GM12878 (cell line): ENCODE measurements around the gene PAX9. TPM values are rescaled to one million over a fixed set of nuclear protein-coding genes. Genes with fewer than 3 reads are reported as not detected.

Source experiments
- ATAC-seq: fragments of 200-7000 bp; cut with Tn5 transposase; 3 replicates; pipeline ENCODE4 v1.9.1; 2020; ENCODE audit warnings: mild to moderate bottlenecking, moderate library complexity
- BruUV-seq: library from RNA; stranded (reverse); fragments of 400-500 nt; replicated peaks from 2 replicates; lab custom pipeline; 2021; lab: Mats Ljungman, UMichigan
- CTCF ChIA-PET: fragments of 300-600 bp; sonication (Branson Sonifier 250); formaldehyde crosslinking; extraction: SDS; loops from one replicate; lab custom pipeline; 2021; ENCODE audit warnings: inconsistent platforms; lab: Yijun Ruan, JAX
- POLR2A ChIA-PET: fragments of 350-600 bp; formaldehyde crosslinking; extraction: SDS; loops from one replicate; lab custom pipeline; 2021; ENCODE audit warnings: inconsistent platforms; lab: Charles Lee
- RAD21 ChIA-PET: fragments of 300-600 bp; sonication (Branson Sonifier 250); formaldehyde crosslinking; loops from one replicate; lab custom pipeline; 2023; ENCODE audit warnings: antibody characterized with exemption; ENCODE audit not compliant: unreplicated experiment; lab: Charles Lee
- SMC1A ChIA-PET: fragments of 300-600 bp; sonication (Branson Sonifier 250); formaldehyde crosslinking; loops from one replicate; lab custom pipeline; 2023; ENCODE audit not compliant: unreplicated experiment, uncharacterized antibody; lab: Charles Lee
- DNase-seq: peaks from one replicate; pipeline ENCODE4 v3.0.0-alpha.2; 2011; ENCODE audit warnings: low read depth, low spot score
- FAIRE-seq: peaks from 3 replicates; lab custom pipeline; 2011; peaks lifted over from hg19 to GRCh38; lab: Jason Lieb, UNC
- H2AFZ ChIP-seq: 2 replicates; pipeline ENCODE4 v1.6.0; 2011; ENCODE audit warnings: low read depth, low read length, control low read depth; ENCODE audit not compliant: control insufficient read depth
- H3K27ac ChIP-seq: 2 replicates; pipeline ENCODE4 v1.5.1; 2011; ENCODE audit warnings: control low read depth; ENCODE audit not compliant: control insufficient read depth, insufficient read depth
- H3K27me3 ChIP-seq, 2 experiments: replicated peaks in 1 of 2; 2 replicates each; pipeline versions ENCODE4 v1.6.0 to v1.6.1; 2011; ENCODE audit warnings: low read length in 1 of 2; ENCODE audit not compliant: control insufficient read depth in 2 of 2, insufficient read depth in 2 of 2
- H3K36me3 ChIP-seq, 2 experiments: 2 replicates each; pipeline ENCODE4 v1.5.1; 2011; ENCODE audit warnings: low read length in 1 of 2; ENCODE audit not compliant: control insufficient read depth in 2 of 2, insufficient read depth in 2 of 2
- H3K4me1 ChIP-seq: 2 replicates; pipeline ENCODE4 v1.6.1; 2011; ENCODE audit warnings: mild to moderate bottlenecking, low read length, moderate library complexity, mixed read lengths; ENCODE audit not compliant: control insufficient read depth, insufficient read depth
- H3K4me2 ChIP-seq: 2 replicates; pipeline ENCODE4 v1.6.0; 2011; ENCODE audit warnings: control low read depth; ENCODE audit not compliant: control insufficient read depth, insufficient read depth
- H3K4me3 ChIP-seq: fragments of 200-600 bp; sonication (generic); 2 replicates; pipeline ENCODE4 v1.5.1; 2016
- H3K79me2 ChIP-seq: 2 replicates; pipeline ENCODE4 v1.6.0; 2011; ENCODE audit warnings: low read length; ENCODE audit not compliant: control insufficient read depth, insufficient read depth
- H3K9ac ChIP-seq: 2 replicates; pipeline ENCODE4 v1.8.0; 2011; ENCODE audit warnings: low read length, control low read depth, mixed read lengths; ENCODE audit not compliant: control insufficient read depth, insufficient read depth
- H3K9me3 ChIP-seq: replicated peaks from 3 replicates; pipeline ENCODE4 v1.5.1; 2011; ENCODE audit warnings: mild to moderate bottlenecking, low read length; ENCODE audit not compliant: control insufficient read depth, insufficient read depth
- H4K20me1 ChIP-seq: 2 replicates; pipeline ENCODE4 v1.6.0; 2011; ENCODE audit not compliant: control insufficient read depth, insufficient read depth
- ASH2L ChIP-seq: fragments of 300-600, 200-600 bp; sonication (generic); IDR thresholded peaks from 2 replicates; pipeline ENCODE4 v1.6.1; 2017; ENCODE audit warnings: low read depth, mild to moderate bottlenecking, borderline replicate concordance
- CBX3 ChIP-seq: fragments of 200-600 bp; sonication (generic); IDR thresholded peaks from 2 replicates; pipeline ENCODE4 v1.6.1; 2016; ENCODE audit warnings: low read depth, borderline replicate concordance
- CBX5 ChIP-seq: sonication (generic); IDR thresholded peaks from 2 replicates; pipeline ENCODE4 v1.6.1; 2016; ENCODE audit warnings: low read depth, moderate library complexity, mild to moderate bottlenecking, inconsistent platforms
- ESRRA ChIP-seq: IDR thresholded peaks from 2 replicates; pipeline ENCODE4 v1.6.1; 2012; ENCODE audit warnings: mild to moderate bottlenecking, low read length, improper control_type of control experiment
- NFXL1 ChIP-seq: fragments of 450-650 bp; IDR thresholded peaks from 2 replicates; pipeline ENCODE4 v1.6.1; 2017; ENCODE audit warnings: antibody characterized with exemption, mild to moderate bottlenecking, borderline replicate concordance
- POLR2AphosphoS2 ChIP-seq: IDR thresholded peaks from 2 replicates; pipeline ENCODE4 v1.6.1; 2011; ENCODE audit warnings: low read depth, mild to moderate bottlenecking, low read length, improper control_type of control experiment, moderate library complexity
- SUZ12 ChIP-seq: fragments of 200-600 bp; sonication (generic); IDR thresholded peaks from one replicate; pipeline ENCODE4 v1.6.1; 2018; ENCODE audit warnings: antibody characterized with exemption, mild to moderate bottlenecking; ENCODE audit not compliant: unreplicated experiment
- YY1 ChIP-seq: IDR thresholded peaks from 2 replicates; pipeline ENCODE4 v1.6.1; 2011; ENCODE audit warnings: low read depth, mild to moderate bottlenecking, low read length
- ZNF207 ChIP-seq: fragments of 450-650 bp; IDR thresholded peaks from 2 replicates; pipeline ENCODE4 v1.6.1; 2014; ENCODE audit warnings: antibody characterized with exemption, mild to moderate bottlenecking, borderline replicate concordance
- ZSCAN29 ChIP-seq: fragments of 450-650 bp; IDR thresholded peaks from 2 replicates; pipeline ENCODE4 v1.6.1; 2017; ENCODE audit warnings: mild to moderate bottlenecking, moderate library complexity
- WGBS: methylation state at CpG from one replicate; pipeline ENCODE4 v1.1.6; 2016; ENCODE audit warnings: low lambda C conversion rate; ENCODE audit not compliant: insufficient replicate concordance, insufficient coverage; ENCODE audit errors: missing lambda C conversion rate; 5-methylcytosine and 5-hydroxymethylcytosine counted together
- in situ Hi-C: fragments of 300-500 bp; cut with MboI; formaldehyde crosslinking; loops from 9 replicates; pipeline ENCODE4 v1.14.3; 2018; ENCODE audit warnings: mixed read lengths
- intact Hi-C: fragments of 100-400 bp; cut with micrococcal nuclease; formaldehyde crosslinking; loops from one replicate; pipeline ENCODE4 v1.14.2; 2022; ENCODE audit not compliant: unreplicated experiment
- polyA plus RNA-seq, 11 experiments: library from polyadenylated mRNA; depleted of rRNA in 4 of 11; unstranded in 6 of 11; stranded (reverse) in 5 of 11; fragments of >200 nt; fragmentation: Nextera tagmentation in 4 of 11; fragmentation: Illumina TruSeq in 1 of 11; extraction: Ambion mirVana in 4 of 11; extraction: Trizol in 1 of 11; gene quantifications; 1 replicate in 1 of 11; 2 replicates in 10 of 11; pipeline versions ENCODE4 v1.2.1 to v1.2.3, GENCODE V29; 2011 to 2016; ENCODE audit warnings: inconsistent platforms in 2 of 11, missing spikeins in 2 of 11, low read depth in 1 of 11
- total RNA-seq, 4 experiments: library from RNA; depleted of rRNA in 3 of 4; stranded (reverse); fragments of >200 nt in 3 of 4; fragmentation: Illumina TruSeq in 1 of 4; extraction: Trizol in 1 of 4; gene quantifications; 2 replicates each; pipeline versions ENCODE4 v1.2.1 to v1.2.3, GENCODE V29; 2013 to 2021

The PAX9 gene
- total and polyA plus RNA-seq, 10 of the 15 experiments (the other 5 are each of a cell fraction or from before 2014, with no cell fraction given) = 0.03 to 8.2 (median 0.09) TPM; not detected in 3

DNA sequence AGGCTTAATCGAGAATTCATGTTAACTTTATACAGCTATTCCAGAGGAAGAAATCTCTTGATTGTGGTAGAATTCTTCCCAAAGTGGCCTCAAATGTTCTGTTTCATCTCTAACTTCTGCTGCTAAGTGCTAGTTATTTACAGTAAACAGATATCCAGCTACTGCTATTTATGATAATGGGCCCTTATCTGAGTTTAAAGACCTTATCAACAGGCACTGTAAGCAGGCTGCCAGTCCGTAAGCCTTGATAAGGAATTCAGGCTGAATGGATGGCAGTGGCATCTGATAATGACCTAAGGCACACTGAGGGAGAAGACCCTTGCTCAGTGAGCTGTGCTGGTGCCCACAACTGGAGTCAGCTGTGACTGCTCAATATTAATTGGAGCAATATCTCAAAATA lies 59.0 kb downstream of the PAX9 start:
- no peaks in the 10 kb centered on the region for H4K20me1 ChIP-seq
- ATAC-seq (no peak), FAIRE-seq (no peak), DNase-seq (no peak)
- H3K4me2 ChIP-seq = no peak overlapping the region
- no peaks in the 10 kb centered on the region for H3K4me1 ChIP-seq
- ChIA-PET SMC1A (no interaction called here), CTCF (no interaction called here), POLR2A (no interaction called here), RAD21 (no interaction called here)
- H3K79me2 ChIP-seq = no peaks in the 10 kb centered on the region
- WGBS = 9% methylated on average over 2 of the region's 2 CpGs
- no peak overlapping the region for H3K9ac ChIP-seq
- in situ Hi-C loops = no loop called here
- H3K27me3 ChIP-seq = no peaks in the 10 kb centered on the region
- no peak overlapping the region for H2AFZ ChIP-seq
- no TSS peak for BruUV-seq
- TF ChIP-seq CBX5 (no peak), POLR2AphosphoS2 (no peak)
- H3K4me3 ChIP-seq = no peak overlapping the region
- H3K9me3 ChIP-seq = no peaks in the 10 kb centered on the region
- H3K27ac ChIP-seq = no peak overlapping the region
- no peaks in the 10 kb centered on the region for H3K36me3 ChIP-seq
- intact Hi-C loops = no loop called here

DNA sequence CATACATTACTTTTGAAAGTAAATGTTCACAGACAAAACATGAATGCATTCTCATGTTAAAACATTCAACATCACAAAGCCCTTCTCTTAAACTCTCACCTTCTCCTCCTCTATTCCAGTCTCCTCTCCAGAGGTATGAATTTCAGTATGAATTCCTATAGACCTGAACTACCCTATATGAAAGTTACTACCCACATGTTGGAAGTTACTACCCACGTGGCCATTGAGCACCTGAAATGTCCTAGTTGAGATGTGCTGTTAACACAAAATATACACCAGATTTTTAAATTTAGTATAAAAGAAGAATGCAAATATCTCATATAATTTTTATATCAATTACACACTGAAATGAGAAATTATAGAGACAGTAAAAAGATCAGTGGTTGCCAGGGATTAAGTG lies 60.2 kb downstream of the PAX9 start:
- no peak for FAIRE-seq
- H3K4me2 ChIP-seq = no peak overlapping the region
- ChIA-PET POLR2A (no interaction called here), RAD21 (no interaction called here), CTCF (no interaction called here), SMC1A (no interaction called here)
- 0% methylated on average over 1 of the region's 1 CpG for WGBS
- no peak for DNase-seq
- no peak overlapping the region for H3K4me3 ChIP-seq
- no peaks in the 10 kb centered on the region for H4K20me1 ChIP-seq
- in situ Hi-C loops = no loop called here
- H3K9ac ChIP-seq = no peak overlapping the region
- ATAC-seq = no peak
- no peaks in the 10 kb centered on the region for H3K27me3 ChIP-seq
- H2AFZ ChIP-seq = no peak overlapping the region
- H3K79me2 ChIP-seq = no peaks in the 10 kb centered on the region
- no peak overlapping the region for H3K27ac ChIP-seq
- H3K9me3 ChIP-seq = no peaks in the 10 kb centered on the region
- TF ChIP-seq ESRRA (no peak), CBX3 (no peak), ZSCAN29 (no peak), NFXL1 (no peak), ZNF207 (no peak), SUZ12 (no peak), YY1 (no peak), ASH2L (no peak)
- H3K36me3 ChIP-seq = no peaks in the 10 kb centered on the region
- intact Hi-C loops = no loop called here
- no peaks in the 10 kb centered on the region for H3K4me1 ChIP-seq
- BruUV-seq = no TSS peak
